Measurements from ENCODE around the gene RFWD3.

GRCh38 chr16:74578433-74578832 lies 88.2 kb downstream of the RFWD3 start:
- TF ChIP-seq EZH2 (IDR thresholded peaks at IDR 0.05; ENCODE audit: insufficient read depth, low read length) (no peak), CTCF (IDR thresholded peaks at IDR 0.05; ENCODE audit: insufficient read depth, low read depth, low read length) (no peak)
